ENCODE measurements around the gene GUCA1C. TPM values are rescaled to one million over a fixed set of nuclear protein-coding genes. Genes with fewer than 3 reads are reported as not detected.

Gene GUCA1C
- total RNA-seq, 1 donor from 2014 or later = 0.23 TPM

DNA sequence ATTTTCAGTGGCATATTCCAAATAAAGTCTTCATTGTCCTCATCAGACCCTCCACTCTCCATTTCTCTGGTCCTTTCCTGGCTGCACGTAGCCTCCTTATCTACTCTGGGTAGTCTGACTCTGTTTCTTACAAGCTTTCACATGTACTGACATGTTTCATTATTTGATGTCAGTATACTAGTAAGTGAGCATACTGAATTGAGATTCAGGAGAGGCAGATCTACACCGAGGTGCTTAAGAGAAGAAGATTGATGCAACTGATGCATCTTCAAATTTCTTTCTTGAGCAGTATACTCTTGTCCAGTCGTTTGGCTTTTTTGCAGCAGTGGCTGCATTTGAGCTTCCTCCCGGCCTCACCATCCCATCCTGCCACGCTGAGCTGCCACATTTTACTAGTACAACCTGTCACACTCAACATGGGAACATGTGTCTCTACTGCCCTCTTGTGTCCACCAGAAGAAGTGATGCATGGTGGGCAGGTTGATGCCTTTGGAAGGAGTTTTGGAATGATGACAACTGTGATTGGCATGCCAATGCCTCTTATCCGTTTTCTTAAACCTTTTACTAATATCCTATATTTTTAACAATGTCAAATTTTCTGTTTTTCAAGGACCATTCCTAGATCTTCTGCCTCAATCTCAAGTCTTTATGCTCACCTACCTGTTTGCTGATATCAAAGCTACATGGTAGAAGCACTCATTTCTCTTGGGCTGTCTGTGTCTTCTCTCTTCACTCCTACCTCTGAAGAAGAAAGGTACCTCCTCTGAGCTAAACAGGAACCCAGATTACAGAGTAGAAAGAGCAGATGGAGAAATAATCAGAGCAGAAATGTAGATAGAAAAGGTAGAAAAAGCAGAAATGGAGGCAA, 38.7 kb downstream of the GUCA1C start:
- DNase-seq (ENCODE audit: low read depth) = peak; percentile 22
- H3K4me3 ChIP-seq (ENCODE audit: low read depth, low read length) = no peak overlapping the region

GRCh38 chr3:108909799-108910198, 43.9 kb downstream of the GUCA1C start:
- no peak for DNase-seq (ENCODE audit: low read depth)
- TF ChIP-seq, protein P1, sequence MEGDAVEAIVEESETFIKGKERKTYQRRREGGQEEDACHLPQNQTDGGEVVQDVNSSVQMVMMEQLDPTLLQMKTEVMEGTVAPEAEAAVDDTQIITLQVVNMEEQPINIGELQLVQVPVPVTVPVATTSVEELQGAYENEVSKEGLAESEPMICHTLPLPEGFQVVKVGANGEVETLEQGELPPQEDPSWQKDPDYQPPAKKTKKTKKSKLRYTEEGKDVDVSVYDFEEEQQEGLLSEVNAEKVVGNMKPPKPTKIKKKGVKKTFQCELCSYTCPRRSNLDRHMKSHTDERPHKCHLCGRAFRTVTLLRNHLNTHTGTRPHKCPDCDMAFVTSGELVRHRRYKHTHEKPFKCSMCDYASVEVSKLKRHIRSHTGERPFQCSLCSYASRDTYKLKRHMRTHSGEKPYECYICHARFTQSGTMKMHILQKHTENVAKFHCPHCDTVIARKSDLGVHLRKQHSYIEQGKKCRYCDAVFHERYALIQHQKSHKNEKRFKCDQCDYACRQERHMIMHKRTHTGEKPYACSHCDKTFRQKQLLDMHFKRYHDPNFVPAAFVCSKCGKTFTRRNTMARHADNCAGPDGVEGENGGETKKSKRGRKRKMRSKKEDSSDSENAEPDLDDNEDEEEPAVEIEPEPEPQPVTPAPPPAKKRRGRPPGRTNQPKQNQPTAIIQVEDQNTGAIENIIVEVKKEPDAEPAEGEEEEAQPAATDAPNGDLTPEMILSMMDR (conservative IDR thresholded peaks at IDR 0.05; ENCODE audit: low read depth, low read length) = no peak
- no peak overlapping the region for H3K4me3 ChIP-seq (ENCODE audit: low read depth, low read length)

More for the DNA sequence above, 38.7 kb downstream of the GUCA1C start:
- TF ChIP-seq, protein P1 (conservative IDR thresholded peaks at IDR 0.05; ENCODE audit: low read depth, low read length) = peak; percentile 94

DNA sequence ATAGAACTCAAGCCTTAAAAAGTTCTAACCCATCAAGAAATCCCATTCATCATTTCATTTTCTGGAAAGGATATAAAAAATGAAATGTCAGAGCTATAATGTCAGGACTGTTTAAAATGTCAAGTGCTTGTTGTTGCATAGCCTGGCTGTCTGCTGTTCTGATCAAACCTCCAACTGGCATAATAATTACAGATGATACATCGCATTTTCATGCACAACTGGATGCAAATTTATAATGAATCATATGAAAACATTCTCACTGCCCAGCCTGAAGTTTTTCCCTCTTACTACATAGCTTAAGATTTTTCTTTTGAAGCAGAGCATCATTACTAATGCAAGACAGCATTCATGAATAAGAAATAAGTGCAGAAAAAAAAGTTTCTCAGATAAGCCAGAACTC, 46.5 kb downstream of the GUCA1C start:
- TF ChIP-seq, protein P1 (conservative IDR thresholded peaks at IDR 0.05; ENCODE audit: low read depth, low read length) = no peak
- H3K4me3 ChIP-seq (ENCODE audit: low read depth, low read length) = no peak overlapping the region
- DNase-seq (ENCODE audit: low read depth) = no peak

GRCh38 chr3:108899530-108899929, 54.1 kb downstream of the GUCA1C start:
- DNase-seq (ENCODE audit: low read depth) = no peak
- TF ChIP-seq, protein P1 (conservative IDR thresholded peaks at IDR 0.05; ENCODE audit: low read depth, low read length) = no peak
- no peak overlapping the region for H3K4me3 ChIP-seq (ENCODE audit: low read depth, low read length)

GRCh38 chr3:108897883-108898282, 55.8 kb downstream of the GUCA1C start:
- TF ChIP-seq, protein P1 (conservative IDR thresholded peaks at IDR 0.05; ENCODE audit: low read depth, low read length) = no peak
- no peak overlapping the region for H3K4me3 ChIP-seq (ENCODE audit: low read depth, low read length)
- DNase-seq (ENCODE audit: low read depth) = no peak

- no peak for DNase-seq (ENCODE audit: low read depth)
- no peak overlapping the region for H3K4me3 ChIP-seq (ENCODE audit: low read depth, low read length)
- TF ChIP-seq, protein P1 (conservative IDR thresholded peaks at IDR 0.05; ENCODE audit: low read depth, low read length) = no peak
These were observed 58.7 kb downstream of the GUCA1C start for GRCh38 chr3:108894981-108895380.

DNA sequence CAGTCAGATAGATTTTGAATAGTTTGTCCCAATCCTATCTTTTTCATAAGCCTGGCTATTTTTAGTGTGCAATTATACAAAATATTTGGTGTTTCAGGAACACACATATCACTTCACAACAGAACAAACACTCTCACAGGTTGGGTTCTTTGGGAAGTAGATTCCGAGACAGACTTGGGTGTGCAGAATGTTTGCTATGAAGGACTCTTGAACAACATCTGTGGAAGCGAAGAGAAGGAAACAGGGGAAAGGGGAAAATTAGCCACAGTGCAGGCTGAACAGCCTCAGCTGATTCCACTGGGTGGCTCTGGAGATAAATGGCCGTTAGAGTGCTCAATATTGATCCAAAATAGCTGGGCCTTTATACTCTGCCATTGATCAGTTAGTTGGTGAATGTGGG, 61.8 kb downstream of the GUCA1C start:
- TF ChIP-seq, protein P1 (conservative IDR thresholded peaks at IDR 0.05; ENCODE audit: low read depth, low read length) = no peak
- DNase-seq (ENCODE audit: low read depth) = no peak
- H3K4me3 ChIP-seq (ENCODE audit: low read depth, low read length) = no peak overlapping the region
